Liver (tissue), 9 donors: ENCODE data around the gene SPAG16. TPM values are rescaled to one million over a fixed set of nuclear protein-coding genes. Genes with fewer than 3 reads are reported as not detected.
A peak's percentile ranks its signal among the peaks of the same experiment; 100 is the strongest.

Experiments used
- DNase-seq: peaks from one replicate; pipeline ENCODE4 v3.0.0-alpha.2; 2017; ENCODE audit warnings: low spot score
- H3K27ac ChIP-seq, 2 donors: one replicate each; pipeline ENCODE4 v1.7.0; 2013; ENCODE audit warnings: inconsistent platforms in 2 of 2, low read length in 2 of 2, control low read depth in 1 of 2, low read depth in 1 of 2, mild to moderate bottlenecking in 1 of 2
- H3K27me3 ChIP-seq, 4 donors: one replicate each; pipeline versions ENCODE4 v1.6.1 to v1.7.0; 2013; ENCODE audit warnings: low read length in 3 of 4, inconsistent platforms in 1 of 4, mild to moderate bottlenecking in 1 of 4, moderate library complexity in 1 of 4; ENCODE audit not compliant: control insufficient read depth in 4 of 4, insufficient read depth in 4 of 4
- H3K36me3 ChIP-seq, 4 donors: one replicate each; pipeline versions ENCODE4 v1.6.1 to v1.7.0; 2013; ENCODE audit warnings: low read length in 3 of 4, mild to moderate bottlenecking in 3 of 4, low read depth in 1 of 4, moderate library complexity in 1 of 4; ENCODE audit not compliant: control insufficient read depth in 4 of 4, insufficient read depth in 3 of 4
- H3K4me1 ChIP-seq, 4 donors: one replicate each; pipeline versions ENCODE4 v1.6.1 to v1.7.0; 2013; ENCODE audit warnings: low read length in 3 of 4, mild to moderate bottlenecking in 3 of 4, moderate library complexity in 1 of 4; ENCODE audit not compliant: control insufficient read depth in 4 of 4, insufficient read depth in 4 of 4
- H3K4me3 ChIP-seq, 3 donors: one replicate each; pipeline versions ENCODE4 v1.6.1 to v1.7.0; 2013; ENCODE audit warnings: low read length in 3 of 3, control low read depth in 1 of 3, low read depth in 1 of 3, mild to moderate bottlenecking in 1 of 3
- H3K9ac ChIP-seq, 2 donors: one replicate each; pipeline ENCODE4 v1.7.0; 2013; ENCODE audit warnings: low read length in 2 of 2, mild to moderate bottlenecking in 2 of 2, moderate library complexity in 2 of 2, control low read depth in 1 of 2, low read depth in 1 of 2
- H3K9me3 ChIP-seq, 4 donors: one replicate each; pipeline versions ENCODE4 v1.6.1 to v1.7.0; 2013; ENCODE audit warnings: low read length in 3 of 4; ENCODE audit not compliant: control insufficient read depth in 4 of 4
- ATF3 ChIP-seq: IDR thresholded peaks from 2 replicates; pipeline ENCODE4 v1.6.1; 2016; ENCODE audit warnings: antibody characterized with exemption
- CTCF ChIP-seq: fragments of 150-350 bp; IDR thresholded peaks from 2 replicates; pipeline ENCODE4 v1.5.1; 2017; ENCODE audit warnings: improper control_type of control experiment, low read depth, low read length; ENCODE audit not compliant: missing input control
- FOXA1 ChIP-seq: IDR thresholded peaks from 2 replicates; pipeline ENCODE4 v1.6.1; 2016; ENCODE audit warnings: antibody characterized with exemption
- FOXA2 ChIP-seq: IDR thresholded peaks from 2 replicates; pipeline ENCODE4 v1.6.1; 2016; ENCODE audit warnings: antibody characterized with exemption
- GABPA ChIP-seq, 2 donors: IDR thresholded peaks in 1 of 2; conservative IDR thresholded peaks in 1 of 2; 2 replicates each; pipeline ENCODE4 v1.6.1; 2016; ENCODE audit warnings: antibody characterized with exemption in 2 of 2, mild to moderate bottlenecking in 1 of 2, moderate library complexity in 1 of 2
- HNF4A ChIP-seq, 2 donors: conservative IDR thresholded peaks; 2 replicates each; pipeline ENCODE4 v1.6.1; 2016; ENCODE audit warnings: antibody characterized with exemption in 2 of 2, mild to moderate bottlenecking in 2 of 2
- HNF4G ChIP-seq: IDR thresholded peaks from 2 replicates; pipeline ENCODE4 v1.6.1; 2016; ENCODE audit warnings: antibody characterized with exemption
- JUND ChIP-seq, 2 donors: IDR thresholded peaks; 2 replicates each; pipeline ENCODE4 v1.6.1; 2016; ENCODE audit warnings: antibody characterized with exemption in 2 of 2
- MAX ChIP-seq: IDR thresholded peaks from 2 replicates; pipeline ENCODE4 v1.6.1; 2016; ENCODE audit warnings: antibody characterized with exemption
- NR2F2 ChIP-seq: IDR thresholded peaks from 2 replicates; pipeline ENCODE4 v1.6.1; 2016; ENCODE audit warnings: antibody characterized with exemption
- RAD21 ChIP-seq, 2 donors: IDR thresholded peaks; 2 replicates each; pipeline ENCODE4 v1.6.1; 2016; ENCODE audit warnings: antibody characterized with exemption in 2 of 2, mild to moderate bottlenecking in 2 of 2
- REST ChIP-seq: IDR thresholded peaks from 2 replicates; pipeline ENCODE4 v1.6.1; 2016; ENCODE audit warnings: antibody characterized with exemption, mild to moderate bottlenecking
- RXRA ChIP-seq, 2 donors: IDR thresholded peaks; 2 replicates each; pipeline ENCODE4 v1.6.1; 2017 to 2018; ENCODE audit warnings: antibody characterized with exemption in 2 of 2, mild to moderate bottlenecking in 1 of 2
- SP1 ChIP-seq: IDR thresholded peaks from 2 replicates; pipeline ENCODE4 v1.6.1; 2018; ENCODE audit warnings: antibody characterized with exemption, mild to moderate bottlenecking
- TAF1 ChIP-seq: conservative IDR thresholded peaks from 2 replicates; pipeline ENCODE4 v1.6.1; 2016; ENCODE audit warnings: antibody characterized with exemption, mild to moderate bottlenecking
- YY1 ChIP-seq: IDR thresholded peaks from 2 replicates; pipeline ENCODE4 v1.6.1; 2016; ENCODE audit warnings: antibody characterized with exemption, mild to moderate bottlenecking
- ZBTB33 ChIP-seq: IDR thresholded peaks from 2 replicates; pipeline ENCODE4 v1.6.1; 2016; ENCODE audit warnings: antibody characterized with exemption
- WGBS: extraction: QIAGEN DNeasy Blood & Tissue Kit; methylation state at CpG from one replicate; pipeline ENCODE4 v1.1.7; 2013; 5-methylcytosine and 5-hydroxymethylcytosine counted together
- polyA plus RNA-seq, 2 donors: library from polyadenylated mRNA; stranded (reverse) in 1 of 2; unstranded in 1 of 2; fragments of 200-250 nt in 1 of 2; fragments of >200 nt in 1 of 2; fragmentation: Nextera tagmentation in 1 of 2; extraction: Ambion mirVana in 1 of 2; gene quantifications; one replicate each; pipeline versions ENCODE4 v1.2.1 to v1.2.3, GENCODE V29; 2013 to 2015
- total RNA-seq, 2 donors: library from RNA; depleted of rRNA; stranded (reverse); fragments of >200 nt; gene quantifications; one replicate each; pipeline ENCODE4 v1.2.3, GENCODE V29; 2014
- donor health status: healthy.
- donor health status: healthy.
- donor health status: healthy.
- donor health status: healthy.
- donor health status: healthy.

SPAG16 gene
- total and polyA plus RNA-seq, 4 donors = 6.4 to 12.7 (median 11.4) TPM

- no peaks in the 10 kb centered on the region for H3K9me3 ChIP-seq
- no peak overlapping the region for H3K4me3 ChIP-seq
- H3K4me1 ChIP-seq = peaks cover 0 to 3% (median 0%) of the 10 kb centered on the region in 4 donors
- no peaks in the 10 kb centered on the region for H3K36me3 ChIP-seq
- no peak overlapping the region for H3K27ac ChIP-seq
- H3K9ac ChIP-seq = no peak overlapping the region
- no peak for TF ChIP-seq ZBTB33
- peak in 1 of 2 donors; percentile 38 for TF ChIP-seq HNF4A (conservative IDR thresholded peaks at IDR 0.05)
- peak; percentile 18 for TF ChIP-seq YY1
- H3K27me3 ChIP-seq = no peaks in the 10 kb centered on the region
- WGBS = 47% methylated on average over 2 of the region's 2 CpGs
- no peak for DNase-seq
Measured at GRCh38 chr2:214201892-214202291, 917.6 kb downstream of the SPAG16 start.

- TF ChIP-seq RAD21 (IDR thresholded peaks at IDR 0.05) (no peak), GABPA (IDR thresholded peaks at IDR 0.05 in 1 of 2, conservative IDR thresholded peaks at IDR 0.05 in 1 of 2) (no peak), HNF4A (conservative IDR thresholded peaks at IDR 0.05) (no peak), NR2F2 (no peak), FOXA1 (no peak), CTCF (no peak), JUND (IDR thresholded peaks at IDR 0.05) (no peak), RXRA (IDR thresholded peaks at IDR 0.05) (no peak), HNF4G (no peak), ZBTB33 (no peak), ATF3 (no peak), YY1 (no peak), TAF1 (no peak), FOXA2 (no peak), REST (no peak), SP1 (no peak), MAX (no peak)
- no peaks in the 10 kb centered on the region for H3K27me3 ChIP-seq
- DNase-seq = no peak
- H3K9ac ChIP-seq = no peak overlapping the region
- H3K27ac ChIP-seq = no peak overlapping the region
- no peak overlapping the region for H3K4me3 ChIP-seq
- 64% methylated on average over 3 of the region's 3 CpGs for WGBS
- no peaks in the 10 kb centered on the region for H3K36me3 ChIP-seq
- H3K4me1 ChIP-seq = peaks cover 0 to 3% (median 0%) of the 10 kb centered on the region in 4 donors
- H3K9me3 ChIP-seq = no peaks in the 10 kb centered on the region
Measured at GRCh38 chr2:214203214-214203613, 919.0 kb downstream of the SPAG16 start.
